Prostate gland (tissue), 2 donors: ENCODE results near the gene SSRP1.

Source experiments
- POLR2A ChIP-seq: fragments of 450-650 bp; IDR thresholded peaks from one replicate; pipeline ENCODE4 v1.6.1; 2016; ENCODE audit warnings: antibody characterized with exemption, mild to moderate bottlenecking
- POLR2AphosphoS5 ChIP-seq: sonication (generic); formaldehyde crosslinking; IDR thresholded peaks from one replicate; pipeline ENCODE4 v1.6.1; 2017; ENCODE audit warnings: antibody characterized with exemption
- TF ChIP-seq, protein P1 (sequence below), 4 experiments: fragments of 200-600 bp in 2 of 4; fragments of 450-650 bp in 2 of 4; sonication (generic) in 2 of 4; IDR thresholded peaks; 1 replicate in 3 of 4; 2 replicates in 1 of 4; pipeline ENCODE4 v1.5.1; 2016 to 2019; ENCODE audit warnings: antibody characterized with exemption in 4 of 4, mild to moderate bottlenecking in 2 of 4, moderate library complexity in 2 of 4

DNA sequence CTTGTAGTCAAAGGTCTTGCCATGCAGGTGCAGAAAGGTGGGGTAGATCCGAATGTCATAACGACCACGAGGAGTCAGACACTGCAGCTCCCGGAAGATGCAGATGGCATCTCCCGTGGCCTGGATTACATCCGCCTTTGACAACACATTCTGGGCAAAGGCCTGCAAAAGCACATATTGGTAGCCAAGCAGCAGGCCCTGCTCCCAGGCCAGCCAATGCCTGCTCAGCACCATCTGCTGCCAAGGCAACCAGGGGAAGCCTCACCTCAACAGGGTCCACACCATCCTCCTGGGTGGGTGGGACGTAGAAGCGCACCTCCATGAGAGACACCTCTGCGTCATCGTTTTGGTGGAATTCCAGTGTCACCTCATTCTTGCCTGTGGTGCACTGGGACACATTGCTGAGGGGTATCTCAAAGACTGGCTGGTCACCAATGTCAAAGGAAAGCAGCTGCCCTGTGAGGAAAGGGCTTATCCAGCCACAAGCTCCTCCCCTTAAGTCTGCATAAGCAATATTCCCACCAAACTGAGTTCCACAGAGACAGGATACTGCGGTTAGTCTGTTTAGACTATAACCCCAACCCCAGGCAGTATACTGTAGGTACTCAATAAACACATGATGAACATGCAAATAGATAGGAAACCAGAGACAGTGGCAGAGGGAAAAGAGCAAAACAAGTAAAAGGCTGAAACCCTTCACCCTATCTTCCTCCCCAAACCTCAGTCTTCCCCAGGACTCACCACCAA is 2.8 kb downstream of the SSRP1 start:
- TF ChIP-seq, protein P1, sequence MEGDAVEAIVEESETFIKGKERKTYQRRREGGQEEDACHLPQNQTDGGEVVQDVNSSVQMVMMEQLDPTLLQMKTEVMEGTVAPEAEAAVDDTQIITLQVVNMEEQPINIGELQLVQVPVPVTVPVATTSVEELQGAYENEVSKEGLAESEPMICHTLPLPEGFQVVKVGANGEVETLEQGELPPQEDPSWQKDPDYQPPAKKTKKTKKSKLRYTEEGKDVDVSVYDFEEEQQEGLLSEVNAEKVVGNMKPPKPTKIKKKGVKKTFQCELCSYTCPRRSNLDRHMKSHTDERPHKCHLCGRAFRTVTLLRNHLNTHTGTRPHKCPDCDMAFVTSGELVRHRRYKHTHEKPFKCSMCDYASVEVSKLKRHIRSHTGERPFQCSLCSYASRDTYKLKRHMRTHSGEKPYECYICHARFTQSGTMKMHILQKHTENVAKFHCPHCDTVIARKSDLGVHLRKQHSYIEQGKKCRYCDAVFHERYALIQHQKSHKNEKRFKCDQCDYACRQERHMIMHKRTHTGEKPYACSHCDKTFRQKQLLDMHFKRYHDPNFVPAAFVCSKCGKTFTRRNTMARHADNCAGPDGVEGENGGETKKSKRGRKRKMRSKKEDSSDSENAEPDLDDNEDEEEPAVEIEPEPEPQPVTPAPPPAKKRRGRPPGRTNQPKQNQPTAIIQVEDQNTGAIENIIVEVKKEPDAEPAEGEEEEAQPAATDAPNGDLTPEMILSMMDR (IDR thresholded peaks at IDR 0.05): no peak
- TF ChIP-seq POLR2A: no peak
- no peak for TF ChIP-seq POLR2AphosphoS5
